Sigmoid colon (tissue), 7 donors: ENCODE results near the gene KLHDC7B. TPM values are rescaled to one million over a fixed set of nuclear protein-coding genes. Genes with fewer than 3 reads are reported as not detected.

Experiments used
- DNase-seq: peaks from one replicate; pipeline ENCODE4 v3.0.0-alpha.2; 2019
- H3K27ac ChIP-seq, 4 donors: fragments of 200-600 bp; sonication (generic); one replicate each; pipeline ENCODE4 v1.5.1; 2016 to 2019; ENCODE audit warnings: mild to moderate bottlenecking in 1 of 4
- H3K27me3 ChIP-seq, 3 donors: fragments of 200-600 bp; sonication (generic); one replicate each; pipeline ENCODE4 v1.5.1; 2019; ENCODE audit warnings: mild to moderate bottlenecking in 1 of 3
- H3K36me3 ChIP-seq, 4 donors: fragments of 200-600 bp; sonication (generic); one replicate each; pipeline ENCODE4 v1.5.1; 2016 to 2019
- H3K4me1 ChIP-seq, 4 donors: fragments of 200-600 bp; sonication (generic); one replicate each; pipeline ENCODE4 v1.5.1; 2017 to 2019
- H3K4me3 ChIP-seq, 4 donors: fragments of 200-600 bp; sonication (generic); one replicate each; pipeline ENCODE4 v1.5.1; 2017 to 2019; ENCODE audit warnings: mild to moderate bottlenecking in 2 of 4, moderate library complexity in 1 of 4
- H3K9me3 ChIP-seq, 4 donors: fragments of 200-600 bp in 3 of 4; sonication (generic) in 3 of 4; one replicate each; pipeline versions ENCODE4 v1.5.1 to v1.6.1; 2013 to 2019
- CTCF ChIP-seq, 4 experiments: fragments of 450-650 bp in 3 of 4; fragments of 200-600 bp in 1 of 4; IDR thresholded peaks; one replicate each; pipeline ENCODE4 v1.5.1; 2016 to 2019; ENCODE audit warnings: antibody characterized with exemption in 4 of 4, mild to moderate bottlenecking in 3 of 4, moderate library complexity in 2 of 4
- EP300 ChIP-seq, 4 donors: sonication (generic); formaldehyde crosslinking; IDR thresholded peaks; one replicate each; pipeline ENCODE4 v1.6.1; 2017; ENCODE audit warnings: antibody characterized with exemption in 4 of 4
- POLR2A ChIP-seq, 2 donors: fragments of 450-650 bp; IDR thresholded peaks; one replicate each; pipeline ENCODE4 v1.6.1; 2016; ENCODE audit warnings: antibody characterized with exemption in 2 of 2, mild to moderate bottlenecking in 2 of 2, moderate library complexity in 2 of 2
- POLR2AphosphoS5 ChIP-seq, 4 donors: sonication (generic); formaldehyde crosslinking; IDR thresholded peaks; one replicate each; pipeline ENCODE4 v1.6.1; 2017; ENCODE audit warnings: antibody characterized with exemption in 4 of 4
- WGBS, 2 donors: extraction: QIAGEN DNeasy Blood & Tissue Kit; methylation state at CpG; one replicate each; pipeline ENCODE4 v1.1.7; 2013; 5-methylcytosine and 5-hydroxymethylcytosine counted together
- intact Hi-C: fragments of 100-400 bp; cut with DNase I; formaldehyde crosslinking; loops from one replicate; pipeline ENCODE4 v1.15.1; 2023
- polyA plus RNA-seq, 3 donors: library from polyadenylated mRNA; stranded (reverse); fragments of 200-250 nt; gene quantifications; one replicate each; pipeline ENCODE4 v1.2.3, GENCODE V29; 2013
- total RNA-seq, 4 donors: library from RNA; depleted of rRNA; stranded (reverse); fragments of >200 nt; gene quantifications; one replicate each; pipeline ENCODE4 v1.1.0, GENCODE V29; 2016
- donor health status: healthy with polysubstance abuse.
- donor health status: Bipolar disorder and iron deficiency.
- donor health status: healthy.

The KLHDC7B gene
- total and polyA plus RNA-seq, 7 donors = 2.0 TPM; not detected in 6

GRCh38 chr22:50572965-50573364 lies 27.3 kb downstream of the KLHDC7B start:
- peaks cover 0 to 4% (median 2%) of the 10 kb centered on the region in 4 donors for H3K4me1 ChIP-seq
- no peak for TF ChIP-seq CTCF (IDR thresholded peaks at IDR 0.05)
- no peak for TF ChIP-seq POLR2AphosphoS5 (IDR thresholded peaks at IDR 0.05)
- TF ChIP-seq EP300 (IDR thresholded peaks at IDR 0.05) = no peak
- TF ChIP-seq POLR2A (IDR thresholded peaks at IDR 0.05) = no peak
- H3K9me3 ChIP-seq = no peaks in the 10 kb centered on the region
- WGBS, 2 donors = 94 to 97% methylated on average over 11 of the region's 11 CpGs
- DNase-seq = no peak
- H3K27me3 ChIP-seq = peaks cover 4 to 15% (median 10%) of the 10 kb centered on the region in 3 donors
- H3K36me3 ChIP-seq = peaks cover 0 to 29% (median 0%) of the 10 kb centered on the region in 4 donors
- H3K27ac ChIP-seq = no peak overlapping the region
- intact Hi-C loops = no loop called here
- H3K4me3 ChIP-seq = no peak overlapping the region

- intact Hi-C loops = no loop called here
- Histone ChIP-seq H3K36me3 (peaks cover 0 to 29% (median 0%) of the 10 kb centered on the region in 4 donors), H3K4me3 (no peak overlapping the region), H3K27me3 (peaks cover 10 to 23% (median 17%) of the 10 kb centered on the region in 3 donors), H3K4me1 (peaks cover 0 to 12% (median 10%) of the 10 kb centered on the region in 4 donors), H3K9me3 (no peaks in the 10 kb centered on the region), H3K27ac (no peak overlapping the region)
- no peak for TF ChIP-seq POLR2AphosphoS5 (IDR thresholded peaks at IDR 0.05)
- no peak for TF ChIP-seq POLR2A (IDR thresholded peaks at IDR 0.05)
- no peak for TF ChIP-seq CTCF (IDR thresholded peaks at IDR 0.05)
- TF ChIP-seq EP300 (IDR thresholded peaks at IDR 0.05) = no peak
- no peak for DNase-seq
- WGBS, 2 donors = 91 to 93% methylated on average over 26 of the region's 26 CpGs
Measured at GRCh38 chr22:50573491-50574382, 28.0 kb downstream of the KLHDC7B start.

GRCh38 chr22:50574383-50574755 lies 28.7 kb downstream of the KLHDC7B start:
- intact Hi-C loops = no loop called here
- no peak overlapping the region for H3K4me3 ChIP-seq
- H3K4me1 ChIP-seq = peaks cover 0 to 17% (median 13%) of the 10 kb centered on the region in 4 donors
- peaks cover 0 to 24% (median 0%) of the 10 kb centered on the region in 4 donors for H3K36me3 ChIP-seq
- no peak for DNase-seq
- no peak overlapping the region for H3K27ac ChIP-seq
- WGBS, 2 donors = 94 to 96% methylated on average over 11 of the region's 11 CpGs
- H3K27me3 ChIP-seq = peaks cover 11 to 25% (median 18%) of the 10 kb centered on the region in 3 donors
- no peaks in the 10 kb centered on the region for H3K9me3 ChIP-seq
- no peak for TF ChIP-seq POLR2A (IDR thresholded peaks at IDR 0.05)
- TF ChIP-seq POLR2AphosphoS5 (IDR thresholded peaks at IDR 0.05) = no peak
- no peak for TF ChIP-seq CTCF (IDR thresholded peaks at IDR 0.05)

- H3K4me1 ChIP-seq = peaks cover 0 to 17% (median 13%) of the 10 kb centered on the region in 4 donors
- H3K27ac ChIP-seq = no peak overlapping the region
- peaks cover 11 to 25% (median 18%) of the 10 kb centered on the region in 3 donors for H3K27me3 ChIP-seq
- H3K36me3 ChIP-seq = peaks cover 0 to 19% (median 0%) of the 10 kb centered on the region in 4 donors
- WGBS, 2 donors = 90% methylated on average over 8 of the region's 8 CpGs
- intact Hi-C loops = no loop called here
- H3K9me3 ChIP-seq = no peaks in the 10 kb centered on the region
- no peak overlapping the region for H3K4me3 ChIP-seq
- TF ChIP-seq EP300 (IDR thresholded peaks at IDR 0.05) (no peak), POLR2AphosphoS5 (IDR thresholded peaks at IDR 0.05) (no peak), POLR2A (IDR thresholded peaks at IDR 0.05) (no peak), CTCF (IDR thresholded peaks at IDR 0.05) (no peak)
- DNase-seq = no peak
Measured at GRCh38 chr22:50575426-50575941, 29.8 kb downstream of the KLHDC7B start.
